Measurements from ENCODE around the gene BTBD18.
A peak's percentile ranks its signal among the peaks of the same experiment; 100 is the strongest.
"Not testable (repeated sequence)": the region's sequence is repeated elsewhere in the genome, so short reads cannot be mapped to it uniquely, and the experiment has no call there.

BTBD18 gene

DNA sequence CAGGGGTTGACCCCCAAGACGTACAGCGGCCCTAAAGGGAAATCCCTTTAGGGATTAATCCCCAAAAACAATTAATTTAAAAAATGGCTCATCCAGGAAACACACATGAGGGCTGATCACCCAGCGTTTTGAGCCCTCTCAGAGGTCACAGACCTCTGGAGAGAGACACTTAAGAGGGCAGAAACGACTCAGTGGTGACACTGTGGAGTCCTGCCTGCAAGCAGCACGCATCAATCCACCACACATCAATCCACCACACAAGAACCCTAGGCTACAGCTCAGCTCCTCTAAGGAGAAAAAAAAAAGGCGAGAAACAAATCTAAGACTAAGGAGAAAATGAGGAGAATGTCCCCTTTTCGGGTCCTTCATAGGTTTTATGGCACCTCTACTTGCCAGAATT is 22.8 kb downstream of the BTBD18 start:
- no peak for DNase-seq

GRCh38 chr11:57727185-57727584 is 24.4 kb downstream of the BTBD18 start:
- no peak for DNase-seq

DNA sequence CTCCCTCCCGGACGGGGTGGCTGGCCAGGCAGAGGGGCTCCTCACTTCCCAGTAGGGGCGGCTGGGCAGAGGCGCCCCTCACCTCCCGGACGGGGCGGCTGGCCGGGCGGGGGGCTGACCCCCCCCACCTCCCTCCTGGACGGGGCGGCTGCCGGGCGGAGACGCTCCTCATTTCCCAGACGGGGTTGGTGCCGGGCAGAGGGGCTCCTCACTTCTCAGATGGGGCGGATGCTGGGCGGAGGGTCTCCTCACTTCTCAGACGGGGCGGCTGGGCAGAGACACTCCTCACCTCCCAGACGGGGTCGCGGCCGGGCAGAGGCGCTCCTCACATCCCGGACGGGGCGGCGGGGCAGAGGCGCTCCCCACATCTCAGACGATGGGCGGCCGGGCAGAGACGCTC is 34.9 kb downstream of the BTBD18 start:
- not testable (repeated sequence) for DNase-seq

- no peak for DNase-seq
Observed at GRCh38 chr11:57713835-57714234, 37.8 kb downstream of the BTBD18 start.

DNA sequence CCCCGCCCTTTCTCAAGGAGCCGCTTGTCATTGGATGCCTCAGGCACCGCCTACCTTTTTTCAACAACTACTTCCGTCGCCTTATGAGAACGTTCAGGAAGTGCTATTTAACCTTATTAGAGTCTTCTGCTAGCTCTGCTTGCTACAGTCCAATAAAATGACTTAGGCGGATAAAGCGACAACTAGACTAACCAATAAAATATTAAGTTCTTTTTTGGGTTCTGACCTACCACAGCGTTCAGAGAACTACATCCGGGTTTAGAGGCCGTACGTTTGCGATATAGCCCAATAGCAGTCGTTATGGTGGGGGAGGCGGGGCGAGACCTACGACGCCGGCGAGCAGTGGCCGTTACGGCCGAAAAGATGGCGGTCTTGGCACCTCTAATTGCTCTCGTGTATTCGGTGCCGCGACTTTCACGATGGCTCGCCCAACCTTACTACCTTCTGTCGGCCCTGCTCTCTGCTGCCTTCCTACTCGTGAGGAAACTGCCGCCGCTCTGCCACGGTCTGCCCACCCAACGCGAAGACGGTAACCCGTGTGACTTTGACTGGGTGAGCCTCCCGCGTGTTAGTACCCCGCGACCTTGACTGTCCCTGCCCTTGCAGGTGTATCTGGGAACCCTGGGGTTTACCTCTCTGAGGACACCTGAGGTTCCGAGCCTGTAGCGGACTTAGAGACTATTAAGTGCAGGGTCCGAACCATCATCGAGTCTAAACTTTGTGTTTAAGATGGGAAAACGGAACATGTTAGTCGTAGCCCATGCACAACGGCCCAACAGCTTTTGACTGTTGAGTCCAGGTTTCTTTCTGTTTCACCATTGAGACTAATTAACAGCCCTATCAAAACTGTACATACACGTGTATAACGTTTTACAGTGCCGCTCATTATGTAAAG is 39.1 kb downstream of the BTBD18 start, which contains the start of gene TMX2:
TMX2 (plus strand) TSS at position 338 of the 895 bp plus-strand sequence; CDS start at position 364, 26 bp downstream.
- peak; percentile 98 for DNase-seq

GRCh38 chr11:57711414-57712255 is 40.0 kb downstream of the BTBD18 start, which contains the start of gene MED19:
Gene MED19 (minus strand): TSS chr11:57712215. CDS start chr11:57712179, 36 bp downstream.
- DNase-seq = peak; percentile 58 to 76

DNA sequence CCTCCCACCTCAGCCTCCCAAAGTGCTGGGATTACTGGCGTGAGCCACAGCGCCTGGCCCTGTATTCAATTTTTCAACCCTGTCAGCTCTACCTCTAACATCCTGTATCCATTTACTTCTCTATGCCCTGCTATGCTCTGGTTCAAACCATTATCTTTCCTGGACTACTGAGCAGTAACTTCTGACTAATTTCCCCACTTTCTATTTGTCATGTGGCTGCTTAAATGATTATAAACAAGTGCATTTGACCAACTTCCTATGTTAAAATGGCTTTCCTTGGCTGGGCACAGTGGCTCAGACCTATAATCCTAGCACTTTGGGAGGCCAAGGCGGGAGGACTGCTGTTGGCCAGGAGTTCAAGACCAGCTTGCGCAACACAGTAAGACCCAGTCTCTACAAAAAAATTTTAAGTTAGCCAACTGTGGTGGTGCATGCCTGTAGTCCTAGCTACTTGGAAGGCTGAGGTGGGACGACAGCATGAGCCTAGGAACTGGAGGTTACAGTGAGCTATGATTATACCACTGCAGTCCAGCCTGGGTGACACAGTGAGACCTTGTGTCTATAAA is 41.7 kb downstream of the BTBD18 start:
- DNase-seq = no peak

DNA sequence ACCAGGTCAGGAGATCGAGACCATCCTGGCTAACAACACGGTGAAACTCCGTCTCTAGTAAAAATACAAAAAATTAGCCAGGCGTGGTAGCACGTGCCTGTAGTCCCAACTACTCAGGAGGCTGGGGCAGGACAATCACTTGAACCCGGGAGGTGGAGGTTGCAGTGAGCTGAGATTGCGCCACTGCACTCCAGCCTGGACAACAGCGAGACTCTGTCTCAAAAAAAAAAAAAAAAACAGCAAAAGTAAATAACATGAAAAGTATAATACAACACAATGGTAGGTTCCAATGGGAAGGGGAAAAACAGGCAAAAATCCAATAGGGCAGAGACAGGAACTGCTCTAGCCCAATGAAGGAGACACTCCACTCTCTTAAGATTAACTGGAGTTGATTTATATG is 46.2 kb downstream of the BTBD18 start:
- DNase-seq = not testable (repeated sequence)

DNA sequence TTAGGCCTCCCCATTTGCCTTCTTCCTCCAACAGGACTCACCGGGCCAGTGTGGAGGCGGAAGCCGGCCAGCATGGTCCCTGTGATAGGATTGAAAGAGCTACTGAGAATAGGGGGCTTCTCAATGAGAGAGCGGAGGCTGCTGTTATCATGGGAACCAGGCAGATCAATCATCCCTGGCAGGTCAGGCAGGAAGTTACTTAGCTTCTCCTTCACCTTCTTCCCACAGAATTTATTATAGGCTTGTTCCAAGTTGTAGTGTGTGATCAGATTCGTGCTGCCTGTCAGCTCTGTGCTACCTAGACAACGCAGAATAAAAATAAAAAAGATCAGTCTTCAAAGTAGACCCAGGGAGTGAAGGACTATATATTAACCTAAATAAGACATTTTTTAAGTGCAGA is 46.7 kb downstream of the BTBD18 start:
- no peak for DNase-seq

DNA sequence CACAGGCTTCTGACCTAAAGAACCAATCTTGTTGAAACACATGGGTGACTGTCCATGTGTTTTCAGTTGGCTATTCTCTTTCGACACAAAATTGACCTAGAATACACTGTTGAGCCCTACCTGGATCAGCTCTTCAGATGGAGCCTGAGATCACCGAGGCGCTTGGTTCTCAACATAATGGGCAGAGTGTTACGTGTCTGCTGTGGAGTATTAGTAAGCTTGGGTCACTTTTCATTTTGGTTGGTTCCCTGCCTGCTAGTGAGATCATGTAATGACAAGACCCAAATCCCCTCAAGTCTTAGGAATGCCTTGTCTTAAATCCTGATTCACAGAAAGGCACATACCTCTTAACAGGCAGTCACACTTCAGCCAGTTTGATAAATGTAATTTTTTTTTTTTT is 48.3 kb downstream of the BTBD18 start:
- DNase-seq = no peak

DNA sequence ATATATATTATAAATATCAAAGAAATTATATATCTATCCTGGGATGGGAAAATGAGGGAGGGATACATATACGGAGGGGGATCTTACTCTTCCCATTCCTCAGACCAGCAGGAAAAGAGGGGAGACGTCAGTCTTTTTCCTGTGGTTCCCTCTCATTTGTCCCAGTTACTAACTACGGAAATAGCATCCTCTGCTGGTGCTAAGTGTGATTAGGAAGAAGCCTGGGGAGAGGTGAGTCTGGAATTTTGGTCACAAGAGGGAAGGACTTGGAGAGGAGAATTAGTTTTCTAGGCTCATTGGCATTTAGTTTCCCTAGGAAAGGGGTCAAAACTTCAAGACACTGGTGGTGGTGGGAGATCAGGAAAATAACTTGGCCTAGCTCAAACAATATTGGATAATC is 51.2 kb downstream of the BTBD18 start:
- DNase-seq = no peak

DNA sequence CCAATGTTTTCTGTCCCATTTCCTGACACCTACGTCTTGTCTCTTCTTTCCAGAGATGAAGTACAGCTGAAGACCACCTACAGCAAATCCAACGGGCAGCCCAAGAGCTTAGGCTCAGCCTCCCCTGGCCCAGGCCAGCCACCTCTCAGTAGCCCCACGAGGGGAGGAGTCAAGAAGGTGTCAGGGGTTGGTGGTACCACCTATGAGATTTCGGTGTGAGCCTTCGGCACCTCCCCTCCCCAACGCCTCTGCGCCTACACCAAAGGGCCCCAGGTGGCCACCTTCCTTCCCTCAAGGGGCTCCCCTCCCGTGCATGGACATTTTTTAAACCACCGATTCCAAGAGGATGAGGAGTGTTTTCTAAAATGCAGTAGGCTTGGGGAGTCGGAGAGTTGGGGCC is 51.8 kb downstream of the BTBD18 start:
- no peak for DNase-seq

- no peak for DNase-seq
Observed at GRCh38 chr11:57698843-57699365, 52.7 kb downstream of the BTBD18 start.
